Sigmoid colon (tissue), 4 donors: ENCODE results near the gene CTNNA2.

Experiments used
- CTCF ChIP-seq, 4 experiments: fragments of 450-650 bp in 3 of 4; fragments of 200-600 bp in 1 of 4; IDR thresholded peaks; one replicate each; pipeline ENCODE4 v1.5.1; 2016 to 2019; ENCODE audit warnings: antibody characterized with exemption in 4 of 4, mild to moderate bottlenecking in 3 of 4, moderate library complexity in 2 of 4
- EP300 ChIP-seq, 4 donors: sonication (generic); formaldehyde crosslinking; IDR thresholded peaks; one replicate each; pipeline ENCODE4 v1.6.1; 2017; ENCODE audit warnings: antibody characterized with exemption in 4 of 4
- POLR2A ChIP-seq, 2 donors: fragments of 450-650 bp; IDR thresholded peaks; one replicate each; pipeline ENCODE4 v1.6.1; 2016; ENCODE audit warnings: antibody characterized with exemption in 2 of 2, mild to moderate bottlenecking in 2 of 2, moderate library complexity in 2 of 2
- POLR2AphosphoS5 ChIP-seq, 4 donors: sonication (generic); formaldehyde crosslinking; IDR thresholded peaks; one replicate each; pipeline ENCODE4 v1.6.1; 2017; ENCODE audit warnings: antibody characterized with exemption in 4 of 4

GRCh38 chr2:79801082-79801481, 288.2 kb downstream of the CTNNA2 start:
- no peak for TF ChIP-seq CTCF (IDR thresholded peaks at IDR 0.05)
- TF ChIP-seq POLR2A (IDR thresholded peaks at IDR 0.05) = no peak
- TF ChIP-seq POLR2AphosphoS5 (IDR thresholded peaks at IDR 0.05) = no peak
- no peak for TF ChIP-seq EP300 (IDR thresholded peaks at IDR 0.05)
